K562 (cell line): ENCODE results near the gene PLG. TPM values are rescaled to one million over a fixed set of nuclear protein-coding genes. Genes with fewer than 3 reads are reported as not detected.

Source experiments
- ATAC-seq: fragments of 200-7000 bp; cut with Tn5 transposase; 3 replicates; pipeline ENCODE4 v1.9.1; 2020; ENCODE audit warnings: moderate library complexity
- BruUV-seq: library from RNA; stranded (reverse); fragments of 400-500 nt; replicated peaks from 2 replicates; lab custom pipeline; 2021; lab: Mats Ljungman, UMichigan
- CTCF ChIA-PET: fragments of 300-600 bp; formaldehyde crosslinking; extraction: SDS; loops from one replicate; lab custom pipeline; 2021; ENCODE audit warnings: low intra/inter-chr PET ratio; lab: Yijun Ruan, JAX
- POLR2A ChIA-PET: fragments of 300-600, 350-650 bp; sonication (Branson Sonifier 250); formaldehyde crosslinking; extraction: SDS; loops from one replicate; lab custom pipeline; 2021; ENCODE audit warnings: antibody characterized with exemption, inconsistent platforms; lab: Yijun Ruan, JAX
- DNase-seq, 4 experiments: peaks; one replicate each; pipeline versions ENCODE4 v3.0.0 to v3.0.0-alpha.2; 2011 to 2018; ENCODE audit warnings: low spot score in 3 of 4, mixed read lengths in 3 of 4; ENCODE audit errors: extremely low read depth in 1 of 4
- FAIRE-seq: peaks from 2 replicates; lab custom pipeline; 2011; peaks lifted over from hg19 to GRCh38; lab: Jason Lieb, UNC
- H2AFZ ChIP-seq: 2 replicates; pipeline ENCODE4 v1.6.0; 2011; ENCODE audit warnings: low read depth, low read length, control low read depth, inconsistent platforms
- H3K27ac ChIP-seq: fragments of 200-600 bp; 3 replicates; pipeline ENCODE4 v1.8.0; 2011; ENCODE audit warnings: low read depth, mild to moderate bottlenecking, control low read depth, inconsistent platforms, low read length, moderate library complexity, mixed read lengths; ENCODE audit errors: extremely low read depth
- H3K27me3 ChIP-seq, 2 experiments: fragments of 300-600 bp in 1 of 2; 2 replicates in 1 of 2; 3 replicates in 1 of 2; pipeline versions ENCODE4 v1.6.0 to v1.8.0; 2011; ENCODE audit warnings: inconsistent platforms in 2 of 2, low read length in 2 of 2, mild to moderate bottlenecking in 1 of 2, mixed read lengths in 1 of 2, moderate library complexity in 1 of 2; ENCODE audit not compliant: control insufficient read depth in 2 of 2, insufficient read depth in 2 of 2
- H3K36me3 ChIP-seq: fragments of 300-600 bp; 3 replicates; pipeline ENCODE4 v1.8.0; 2011; ENCODE audit warnings: mild to moderate bottlenecking, low read length, inconsistent platforms; ENCODE audit not compliant: control insufficient read depth, insufficient read depth
- H3K4me1 ChIP-seq, 2 experiments: fragments of 200-600 bp in 1 of 2; replicated peaks in 1 of 2; 2 replicates in 1 of 2; 3 replicates in 1 of 2; pipeline versions ENCODE4 v1.5.1 to v1.8.0; 2011; ENCODE audit warnings: inconsistent platforms in 2 of 2, low read length in 2 of 2, mild to moderate bottlenecking in 1 of 2, mixed read lengths in 1 of 2, moderate library complexity in 1 of 2; ENCODE audit not compliant: control insufficient read depth in 2 of 2, insufficient read depth in 2 of 2
- H3K4me2 ChIP-seq: 2 replicates; pipeline ENCODE4 v1.6.1; 2011; ENCODE audit warnings: low read length, control low read depth, inconsistent platforms, mixed read lengths; ENCODE audit not compliant: insufficient read depth
- H3K4me3 ChIP-seq: fragments of 200-600 bp; sonication (generic), shearing (Covaris generic); 2 replicates; pipeline ENCODE4 v1.5.1; 2016; ENCODE audit warnings: control low read depth, inconsistent platforms
- H3K79me2 ChIP-seq: fragments of 200-600 bp; 3 replicates; pipeline ENCODE4 v1.8.0; 2011; ENCODE audit warnings: low read length, inconsistent platforms; ENCODE audit not compliant: control insufficient read depth, insufficient read depth
- H3K9ac ChIP-seq, 2 experiments: 2 replicates each; pipeline versions ENCODE4 v1.6.0 to v1.6.1; 2011; ENCODE audit warnings: low read depth in 2 of 2, low read length in 2 of 2, control low read depth in 1 of 2, inconsistent platforms in 1 of 2, mild to moderate bottlenecking in 1 of 2, mixed read lengths in 1 of 2; ENCODE audit not compliant: insufficient read depth in 1 of 2
- H3K9me1 ChIP-seq: one replicate; pipeline ENCODE4 v1.6.0; 2011; ENCODE audit warnings: inconsistent platforms, mild to moderate bottlenecking, low read length, moderate library complexity; ENCODE audit not compliant: control insufficient read depth, insufficient read depth
- H3K9me3 ChIP-seq: replicated peaks from 2 replicates; pipeline ENCODE4 v1.5.1; 2011; ENCODE audit warnings: low read depth, low read length, inconsistent platforms; ENCODE audit not compliant: control insufficient read depth, insufficient read depth
- H4K20me1 ChIP-seq: replicated peaks from 2 replicates; pipeline ENCODE4 v1.6.1; 2011; ENCODE audit warnings: low read length, inconsistent platforms, mixed read lengths; ENCODE audit not compliant: control insufficient read depth, insufficient read depth
- ATF3 ChIP-seq, 2 experiments: fragments of 450-650 bp in 1 of 2; sonication (generic) in 1 of 2; formaldehyde crosslinking in 1 of 2; IDR thresholded peaks in 1 of 2; conservative IDR thresholded peaks in 1 of 2; 2 replicates each; pipeline versions ENCODE4 v1.6.1 to v1.8.1; 2016 to 2023; ENCODE audit warnings: mild to moderate bottlenecking in 2 of 2, moderate library complexity in 2 of 2, inconsistent platforms in 1 of 2, missing genetic modification reagents in 1 of 2
- GTF2E2 ChIP-seq: fragments of 200-800 bp; sonication (Bioruptor generic); IDR thresholded peaks from 2 replicates; pipeline ENCODE4 v1.6.1; 2016; ENCODE audit warnings: missing genetic modification characterization, missing compliant biosample characterization
- MECOM ChIP-seq: fragments of 250-450 bp; sonication (Bioruptor Pico); IDR thresholded peaks from 2 replicates; pipeline ENCODE4 v1.8.0; 2022; ENCODE audit warnings: inconsistent platforms
- NFATC3 ChIP-seq: fragments of 450-650 bp; IDR thresholded peaks from 2 replicates; pipeline ENCODE4 v1.6.1; 2017; ENCODE audit warnings: mild to moderate bottlenecking
- RBFOX2 ChIP-seq: fragments of 200-400 bp; formaldehyde crosslinking; IDR thresholded peaks from 2 replicates; pipeline ENCODE4 v1.6.1; 2017; ENCODE audit warnings: low read depth, mild to moderate bottlenecking, low read length, moderate library complexity
- SPI1 ChIP-seq: IDR thresholded peaks from 2 replicates; pipeline ENCODE4 v1.6.1; 2011; ENCODE audit warnings: low read depth, low read length, control low read depth, borderline replicate concordance
- YY1 ChIP-seq, 3 experiments: IDR thresholded peaks; 2 replicates each; pipeline ENCODE4 v1.6.1; 2011; ENCODE audit warnings: low read length in 2 of 3, mild to moderate bottlenecking in 2 of 3, moderate library complexity in 2 of 3, borderline replicate concordance in 1 of 3, control low read depth in 1 of 3, low read depth in 1 of 3; ENCODE audit not compliant: insufficient read depth in 3 of 3, insufficient replicate concordance in 2 of 3, control insufficient read depth in 1 of 3, insufficient read length in 1 of 3; ENCODE audit errors: extremely low read depth in 1 of 3
- ZNF77 ChIP-seq: fragments of 250-450 bp; sonication (Bioruptor Pico); IDR thresholded peaks from 2 replicates; pipeline ENCODE4 v1.5.0; 2020
- WGBS: fragments of 100-300 bp; shearing (Covaris generic); methylation state at CpG from one replicate; pipeline ENCODE4 v1.1.6; 2016; ENCODE audit warnings: low coverage, mixed read lengths; ENCODE audit not compliant: insufficient coverage; ENCODE audit errors: missing lambda C conversion rate; 5-methylcytosine and 5-hydroxymethylcytosine counted together
- in situ Hi-C: fragments of 300-500 bp; cut with MboI; formaldehyde crosslinking; loops from 4 replicates; pipeline ENCODE4 v1.15.0; 2018; ENCODE audit warnings: inconsistent platforms, mixed read lengths
- intact Hi-C: fragments of 100-400 bp; cut with micrococcal nuclease; formaldehyde crosslinking; loops from 2 replicates; pipeline ENCODE4 v1.14.2; 2022
- polyA plus RNA-seq, 8 experiments: library from polyadenylated mRNA; depleted of rRNA in 4 of 8; stranded (reverse) in 5 of 8; unstranded in 3 of 8; fragments of >200 nt; fragmentation: Nextera tagmentation in 2 of 8; fragmentation: Illumina TruSeq in 1 of 8; extraction: Ambion mirVana in 2 of 8; extraction: Trizol in 1 of 8; gene quantifications; 2 replicates each; pipeline versions ENCODE4 v1.2.1 to v1.2.3, GENCODE V29; 2011 to 2014; ENCODE audit warnings: inconsistent platforms in 1 of 8, missing spikeins in 1 of 8
- total RNA-seq, 7 experiments: library from RNA; depleted of rRNA in 6 of 7; stranded (reverse); fragments of >200 nt in 6 of 7; fragmentation: Illumina TruSeq in 2 of 7; extraction: Trizol in 2 of 7; gene quantifications; 2 replicates each; pipeline versions ENCODE4 v1.2.1 to v1.2.3, GENCODE V29; 2011 to 2021; ENCODE audit warnings: low replicate concordance in 1 of 7
- TF ChIP-seq, protein P1 (sequence below): fragments of 450-650 bp; formaldehyde crosslinking; IDR thresholded peaks from 2 replicates; pipeline ENCODE4 v1.4.0; 2020; ENCODE audit warnings: mild to moderate bottlenecking, mixed read lengths

PLG gene
- total and polyA plus RNA-seq, 9 of the 15 experiments (the other 6 are each of a cell fraction or from before 2014, with no cell fraction given) = 0.64 TPM; not detected in 8

- no peak overlapping the region for H3K9ac ChIP-seq
- peak; percentile 22; the same call in 1 of the 2 replicates for TF ChIP-seq SPI1
- TF ChIP-seq ATF3 (IDR thresholded peaks at IDR 0.05) = no peak
- no peak for TF ChIP-seq ATF3 (CRISPR knock-in tag; conservative IDR thresholded peaks at IDR 0.05)
- TF ChIP-seq, protein P1, sequence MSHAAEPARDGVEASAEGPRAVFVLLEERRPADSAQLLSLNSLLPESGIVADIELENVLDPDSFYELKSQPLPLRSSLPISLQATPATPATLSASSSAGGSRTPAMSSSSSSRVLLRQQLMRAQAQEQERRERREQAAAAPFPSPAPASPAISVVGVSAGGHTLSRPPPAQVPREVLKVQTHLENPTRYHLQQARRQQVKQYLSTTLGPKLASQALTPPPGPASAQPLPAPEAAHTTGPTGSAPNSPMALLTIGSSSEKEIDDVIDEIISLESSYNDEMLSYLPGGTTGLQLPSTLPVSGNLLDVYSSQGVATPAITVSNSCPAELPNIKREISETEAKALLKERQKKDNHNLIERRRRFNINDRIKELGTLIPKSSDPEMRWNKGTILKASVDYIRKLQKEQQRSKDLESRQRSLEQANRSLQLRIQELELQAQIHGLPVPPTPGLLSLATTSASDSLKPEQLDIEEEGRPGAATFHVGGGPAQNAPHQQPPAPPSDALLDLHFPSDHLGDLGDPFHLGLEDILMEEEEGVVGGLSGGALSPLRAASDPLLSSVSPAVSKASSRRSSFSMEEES (CRISPR knock-in tag) = peak; percentile 23; the same call in 1 of the 2 replicates
- no peak for TF ChIP-seq ZNF77 (CRISPR knock-in tag)
- TF ChIP-seq NFATC3 = no peak
- no peak for TF ChIP-seq GTF2E2 (tag)
- TF ChIP-seq RBFOX2 = no peak
- TF ChIP-seq YY1 (IDR thresholded peaks at IDR 0.05; ENCODE audit: borderline replicate concordance in 1 of 3, control insufficient read depth in 1 of 3, extremely low read depth in 1 of 3, insufficient read depth in 3 of 3, insufficient read length in 1 of 3, insufficient replicate concordance in 2 of 3, low read depth in 1 of 3, low read length in 2 of 3) = no peak
- no peak for TF ChIP-seq MECOM (CRISPR knock-in tag)
- TF ChIP-seq, all 486 proteins: peak for 2
- BruUV-seq = no TSS peak
- intact Hi-C loops (no loop called here), in situ Hi-C loops (no loop called here)
- no peaks in the 10 kb centered on the region for H4K20me1 ChIP-seq
- H3K9me3 ChIP-seq = peaks cover 10% of the 10 kb centered on the region
- no peak overlapping the region for H3K27ac ChIP-seq
- no peaks in the 10 kb centered on the region for H3K79me2 ChIP-seq
- no peaks in the 10 kb centered on the region for H3K9me1 ChIP-seq
- peaks cover 0 to 9% of the 10 kb centered on the region in 2 experiments; a peak in 2 of 5 replicates for H3K4me1 ChIP-seq
- ChIA-PET POLR2A (no interaction called here), CTCF (no interaction called here)
- 37% methylated on average over 4 of the region's 4 CpGs for WGBS
- no peaks in the 10 kb centered on the region for H3K27me3 ChIP-seq
- FAIRE-seq = no peak
- no peak for DNase-seq
- H3K4me3 ChIP-seq = no peak overlapping the region
- no peak for ATAC-seq
- no peak overlapping the region for H2AFZ ChIP-seq
- no peak overlapping the region for H3K4me2 ChIP-seq
- H3K36me3 ChIP-seq = no peaks in the 10 kb centered on the region
Measured at GRCh38 chr6:160781298-160781697, 79.3 kb downstream of the PLG start.
